Gastrocnemius medialis (tissue), 4 donors: Measurements from ENCODE around the gene ARHGEF5.
"Not testable (repeated sequence)": the region's sequence is repeated elsewhere in the genome, so short reads cannot be mapped to it uniquely, and the experiment has no call there.

Source experiments
- POLR2A ChIP-seq, 2 donors: fragments of 450-650 bp; IDR thresholded peaks; one replicate each; pipeline ENCODE4 v1.6.1; 2017; ENCODE audit warnings: antibody characterized with exemption in 2 of 2, mild to moderate bottlenecking in 2 of 2, moderate library complexity in 2 of 2
- TF ChIP-seq, protein P1 (sequence below), 5 experiments: fragments of 450-650 bp in 3 of 5; fragments of 200-600 bp in 2 of 5; sonication (generic) in 2 of 5; IDR thresholded peaks in 4 of 5; conservative IDR thresholded peaks in 1 of 5; 1 replicate in 4 of 5; 2 replicates in 1 of 5; pipeline ENCODE4 v1.5.1; 2016 to 2019; ENCODE audit warnings: antibody characterized with exemption in 5 of 5, mild to moderate bottlenecking in 3 of 5, moderate library complexity in 3 of 5

DNA sequence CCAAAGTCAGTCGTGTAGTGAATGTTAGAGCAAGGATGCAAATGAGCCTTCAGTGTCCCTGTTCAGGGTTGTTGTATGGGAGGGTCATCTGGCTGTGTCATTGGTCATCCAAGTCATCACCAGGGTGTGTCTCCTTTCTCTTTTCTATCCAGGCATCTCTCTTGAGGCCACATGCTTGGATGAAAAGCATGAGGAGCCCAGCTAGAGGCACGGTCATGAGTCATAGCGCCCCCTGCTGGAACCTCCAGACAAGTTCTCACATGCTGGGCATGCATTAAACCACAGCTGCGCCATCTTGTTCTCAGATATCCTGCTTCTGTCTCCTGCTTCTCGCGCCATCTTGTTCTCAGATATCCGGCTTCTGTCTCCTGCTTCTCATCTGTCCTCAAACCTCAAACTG is 14.0 kb downstream of the ARHGEF5 start:
- not testable (repeated sequence) for TF ChIP-seq POLR2A (IDR thresholded peaks at IDR 0.05)
- TF ChIP-seq, protein P1, sequence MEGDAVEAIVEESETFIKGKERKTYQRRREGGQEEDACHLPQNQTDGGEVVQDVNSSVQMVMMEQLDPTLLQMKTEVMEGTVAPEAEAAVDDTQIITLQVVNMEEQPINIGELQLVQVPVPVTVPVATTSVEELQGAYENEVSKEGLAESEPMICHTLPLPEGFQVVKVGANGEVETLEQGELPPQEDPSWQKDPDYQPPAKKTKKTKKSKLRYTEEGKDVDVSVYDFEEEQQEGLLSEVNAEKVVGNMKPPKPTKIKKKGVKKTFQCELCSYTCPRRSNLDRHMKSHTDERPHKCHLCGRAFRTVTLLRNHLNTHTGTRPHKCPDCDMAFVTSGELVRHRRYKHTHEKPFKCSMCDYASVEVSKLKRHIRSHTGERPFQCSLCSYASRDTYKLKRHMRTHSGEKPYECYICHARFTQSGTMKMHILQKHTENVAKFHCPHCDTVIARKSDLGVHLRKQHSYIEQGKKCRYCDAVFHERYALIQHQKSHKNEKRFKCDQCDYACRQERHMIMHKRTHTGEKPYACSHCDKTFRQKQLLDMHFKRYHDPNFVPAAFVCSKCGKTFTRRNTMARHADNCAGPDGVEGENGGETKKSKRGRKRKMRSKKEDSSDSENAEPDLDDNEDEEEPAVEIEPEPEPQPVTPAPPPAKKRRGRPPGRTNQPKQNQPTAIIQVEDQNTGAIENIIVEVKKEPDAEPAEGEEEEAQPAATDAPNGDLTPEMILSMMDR (IDR thresholded peaks at IDR 0.05 in 4 of 5, conservative IDR thresholded peaks at IDR 0.05 in 1 of 5): not testable (repeated sequence)
